ENCODE data around the gene COL11A2. TPM values are rescaled to one million over a fixed set of nuclear protein-coding genes. Genes with fewer than 3 reads are reported as not detected.

The COL11A2 gene
- total and polyA plus RNA-seq, 2 of the 13 experiments (the other 11 are each of a cell fraction or from before 2014, with no cell fraction given): 0.55 TPM

DNA sequence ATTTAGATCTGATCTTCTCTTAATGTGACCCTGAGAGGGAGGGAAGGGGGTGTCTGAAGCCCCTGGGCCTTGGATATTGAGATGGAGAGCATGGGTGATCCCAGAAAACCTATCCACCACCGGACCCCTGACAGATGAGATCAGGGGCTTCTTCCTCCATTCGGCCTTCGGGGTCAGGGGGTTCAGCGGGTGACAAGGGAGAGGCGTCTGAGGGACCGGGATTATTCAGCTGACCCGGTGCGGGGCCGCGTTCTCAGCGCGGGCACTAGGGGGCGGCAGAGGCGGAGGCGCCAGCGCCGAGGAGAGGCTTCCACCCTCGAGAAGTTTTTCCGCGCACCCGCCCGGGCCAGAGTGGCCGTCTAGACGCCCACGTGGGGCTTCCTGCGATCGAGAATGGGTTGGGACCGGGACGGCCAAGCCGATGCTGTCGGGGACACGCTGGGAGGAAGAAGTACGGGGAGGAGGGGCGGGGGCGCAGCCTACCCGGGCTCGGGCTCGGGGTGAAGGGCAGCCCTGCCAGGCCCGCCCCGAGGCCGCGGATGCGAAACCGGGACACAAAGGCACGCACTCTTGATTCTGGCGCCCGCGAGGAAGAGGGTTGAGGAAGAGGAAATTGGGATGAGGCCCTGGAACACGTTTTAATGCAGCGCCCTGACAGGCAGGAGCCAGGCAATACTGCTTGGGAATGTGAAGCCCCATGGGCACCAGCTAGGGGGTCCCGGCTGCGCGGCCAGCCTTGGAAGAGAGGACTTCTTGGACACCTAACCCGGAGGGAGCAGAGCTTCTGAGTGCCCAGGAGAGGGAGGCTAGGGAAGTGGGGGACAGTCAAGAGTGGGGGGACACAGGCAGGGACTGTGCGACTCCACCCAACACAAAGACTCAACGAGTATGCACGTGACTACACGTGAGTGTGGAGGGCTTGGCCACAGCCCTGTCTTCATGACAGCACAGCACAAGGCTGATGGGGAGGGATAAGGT lies 30.6 kb downstream of the COL11A2 start (continued):
- no peak for TF ChIP-seq ATF6 (CRISPR knock-in tag; conservative IDR thresholded peaks at IDR 0.05)
- no peak for TF ChIP-seq POLR2AphosphoS5 (IDR thresholded peaks at IDR 0.05; ENCODE audit: low read depth, low read length)
- TF ChIP-seq ZNF550 (CRISPR knock-in tag; IDR thresholded peaks at IDR 0.05; ENCODE audit: borderline replicate concordance): no peak
- TF ChIP-seq SETDB1 (CRISPR knock-in tag; IDR thresholded peaks at IDR 0.05; ENCODE audit: borderline replicate concordance): no peak
- TF ChIP-seq ZEB1 (IDR thresholded peaks at IDR 0.05; ENCODE audit: insufficient replicate concordance, low read depth): no peak
- TF ChIP-seq ZFP36L1 (CRISPR knock-in tag; IDR thresholded peaks at IDR 0.05): no peak
- TF ChIP-seq GTF3A (CRISPR knock-in tag; conservative IDR thresholded peaks at IDR 0.05): no peak
- TF ChIP-seq ZNF768 (CRISPR knock-in tag; IDR thresholded peaks at IDR 0.05): peak; percentile 30; the same call in 1 of the 2 replicates
- no peak for TF ChIP-seq CBX2 (IDR thresholded peaks at IDR 0.05; ENCODE audit: low read depth, low read length)
- 0 out of 2 replicates have a peak, but pooled peaks have one; percentile 69 for TF ChIP-seq CBX2 (CRISPR knock-in tag; IDR thresholded peaks at IDR 0.05; ENCODE audit: low read depth)
- TF ChIP-seq SMARCE1 (IDR thresholded peaks at IDR 0.05; ENCODE audit: borderline replicate concordance): no peak
- TF ChIP-seq TP53 (CRISPR knock-in tag; conservative IDR thresholded peaks at IDR 0.05): no peak
- TF ChIP-seq ZFP36 (IDR thresholded peaks at IDR 0.05; ENCODE audit: borderline replicate concordance, low read depth, low read length, partially characterized antibody): no peak
- TF ChIP-seq GABPA (IDR thresholded peaks at IDR 0.05; ENCODE audit: low read depth, low read length): no peak
- TF ChIP-seq GABPA (CRISPR knock-in tag; IDR thresholded peaks at IDR 0.05; ENCODE audit: low read depth): no peak
- peak; percentile 82 for TF ChIP-seq ZNF687 (CRISPR knock-in tag; IDR thresholded peaks at IDR 0.05)
- no peak for TF ChIP-seq ZNF260 (CRISPR knock-in tag; IDR thresholded peaks at IDR 0.05; ENCODE audit: borderline replicate concordance, low read depth)
- TF ChIP-seq ETV5 (CRISPR knock-in tag; IDR thresholded peaks at IDR 0.05; ENCODE audit: borderline replicate concordance): no peak
